ENCODE data around the gene ATR. TPM values are rescaled to one million over a fixed set of nuclear protein-coding genes. Genes with fewer than 3 reads are reported as not detected.

The ATR gene
- total and polyA plus RNA-seq, 9 of the 15 experiments (the other 6 are each of a cell fraction or from before 2014, with no cell fraction given) = 18.0 to 37.8 (median 23.2) TPM

DNA sequence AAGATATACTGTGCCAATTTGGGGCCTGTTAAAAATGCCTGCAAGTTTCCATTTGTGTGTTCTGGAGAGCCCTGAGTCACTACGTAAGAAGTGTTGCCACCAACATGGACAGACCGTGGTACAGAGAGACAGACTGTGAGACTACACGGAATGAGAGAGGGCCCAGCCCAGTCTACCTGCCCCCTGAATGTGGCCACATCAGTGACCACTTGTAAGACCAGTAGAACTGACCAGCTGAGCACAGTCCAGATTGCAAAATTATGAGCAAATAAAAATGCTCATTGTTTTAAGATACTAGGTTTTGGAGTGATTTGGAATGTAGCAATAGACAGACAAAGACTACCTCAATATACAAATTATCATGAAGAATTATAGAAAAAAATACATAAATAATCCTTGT lies 42.0 kb downstream of the ATR start:
- ChIA-PET CTCF (ENCODE audit: low intra/inter-chr PET ratio) (no interaction called here), POLR2A (no interaction called here)
- DNase-seq (ENCODE audit: extremely low read depth in 1 of 4, low spot score in 3 of 4) = no peak
- H3K27me3 ChIP-seq (ENCODE audit: control insufficient read depth in 2 of 2, insufficient read depth in 2 of 2, low read length in 2 of 2) = no peaks in the 10 kb centered on the region
- peaks cover 70% of the 10 kb centered on the region for H3K36me3 ChIP-seq (ENCODE audit: control insufficient read depth, insufficient read depth, low read length)
- BruUV-seq (replicated peaks) = no TSS peak
- H3K9me3 ChIP-seq (replicated peaks; ENCODE audit: control insufficient read depth, insufficient read depth, low read depth, low read length) = no peaks in the 10 kb centered on the region
- intact Hi-C loops (cut with micrococcal nuclease) (no loop called here), in situ Hi-C loops (cut with MboI) (no loop called here)
- H2AFZ ChIP-seq (ENCODE audit: low read depth, low read length) = no peak overlapping the region
- no peak for ATAC-seq
- no peak overlapping the region for H3K9ac ChIP-seq (ENCODE audit: insufficient read depth in 1 of 2, low read depth in 2 of 2, low read length in 2 of 2)
- no peak for FAIRE-seq
- H3K79me2 ChIP-seq (ENCODE audit: control insufficient read depth, insufficient read depth, low read length) = no peaks in the 10 kb centered on the region
- H3K9me1 ChIP-seq (ENCODE audit: control insufficient read depth, insufficient read depth, low read length) = no peaks in the 10 kb centered on the region
- no peak overlapping the region for H3K27ac ChIP-seq (ENCODE audit: extremely low read depth, low read depth, low read length)
- TF ChIP-seq, protein P1, sequence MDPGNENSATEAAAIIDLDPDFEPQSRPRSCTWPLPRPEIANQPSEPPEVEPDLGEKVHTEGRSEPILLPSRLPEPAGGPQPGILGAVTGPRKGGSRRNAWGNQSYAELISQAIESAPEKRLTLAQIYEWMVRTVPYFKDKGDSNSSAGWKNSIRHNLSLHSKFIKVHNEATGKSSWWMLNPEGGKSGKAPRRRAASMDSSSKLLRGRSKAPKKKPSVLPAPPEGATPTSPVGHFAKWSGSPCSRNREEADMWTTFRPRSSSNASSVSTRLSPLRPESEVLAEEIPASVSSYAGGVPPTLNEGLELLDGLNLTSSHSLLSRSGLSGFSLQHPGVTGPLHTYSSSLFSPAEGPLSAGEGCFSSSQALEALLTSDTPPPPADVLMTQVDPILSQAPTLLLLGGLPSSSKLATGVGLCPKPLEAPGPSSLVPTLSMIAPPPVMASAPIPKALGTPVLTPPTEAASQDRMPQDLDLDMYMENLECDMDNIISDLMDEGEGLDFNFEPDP (CRISPR knock-in tag; IDR thresholded peaks at IDR 0.05) = no peak
- TF ChIP-seq, protein P2, sequence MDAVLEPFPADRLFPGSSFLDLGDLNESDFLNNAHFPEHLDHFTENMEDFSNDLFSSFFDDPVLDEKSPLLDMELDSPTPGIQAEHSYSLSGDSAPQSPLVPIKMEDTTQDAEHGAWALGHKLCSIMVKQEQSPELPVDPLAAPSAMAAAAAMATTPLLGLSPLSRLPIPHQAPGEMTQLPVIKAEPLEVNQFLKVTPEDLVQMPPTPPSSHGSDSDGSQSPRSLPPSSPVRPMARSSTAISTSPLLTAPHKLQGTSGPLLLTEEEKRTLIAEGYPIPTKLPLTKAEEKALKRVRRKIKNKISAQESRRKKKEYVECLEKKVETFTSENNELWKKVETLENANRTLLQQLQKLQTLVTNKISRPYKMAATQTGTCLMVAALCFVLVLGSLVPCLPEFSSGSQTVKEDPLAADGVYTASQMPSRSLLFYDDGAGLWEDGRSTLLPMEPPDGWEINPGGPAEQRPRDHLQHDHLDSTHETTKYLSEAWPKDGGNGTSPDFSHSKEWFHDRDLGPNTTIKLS (IDR thresholded peaks at IDR 0.05; ENCODE audit: borderline replicate concordance, low read depth) = no peak
- TF ChIP-seq SREBF2 (CRISPR knock-in tag; IDR thresholded peaks at IDR 0.05) (no peak), GATA2 (CRISPR knock-in tag; IDR thresholded peaks at IDR 0.05) (no peak), ZBTB1 (CRISPR knock-in tag; IDR thresholded peaks at IDR 0.05; ENCODE audit: borderline replicate concordance, low read depth) (no peak)
- TF ChIP-seq, protein P3, sequence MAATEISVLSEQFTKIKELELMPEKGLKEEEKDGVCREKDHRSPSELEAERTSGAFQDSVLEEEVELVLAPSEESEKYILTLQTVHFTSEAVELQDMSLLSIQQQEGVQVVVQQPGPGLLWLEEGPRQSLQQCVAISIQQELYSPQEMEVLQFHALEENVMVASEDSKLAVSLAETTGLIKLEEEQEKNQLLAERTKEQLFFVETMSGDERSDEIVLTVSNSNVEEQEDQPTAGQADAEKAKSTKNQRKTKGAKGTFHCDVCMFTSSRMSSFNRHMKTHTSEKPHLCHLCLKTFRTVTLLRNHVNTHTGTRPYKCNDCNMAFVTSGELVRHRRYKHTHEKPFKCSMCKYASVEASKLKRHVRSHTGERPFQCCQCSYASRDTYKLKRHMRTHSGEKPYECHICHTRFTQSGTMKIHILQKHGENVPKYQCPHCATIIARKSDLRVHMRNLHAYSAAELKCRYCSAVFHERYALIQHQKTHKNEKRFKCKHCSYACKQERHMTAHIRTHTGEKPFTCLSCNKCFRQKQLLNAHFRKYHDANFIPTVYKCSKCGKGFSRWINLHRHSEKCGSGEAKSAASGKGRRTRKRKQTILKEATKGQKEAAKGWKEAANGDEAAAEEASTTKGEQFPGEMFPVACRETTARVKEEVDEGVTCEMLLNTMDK (IDR thresholded peaks at IDR 0.05; ENCODE audit: borderline replicate concordance, insufficient read depth, low read depth, low read length, poor library complexity, severe bottlenecking) = no peak
- H3K4me1 ChIP-seq (replicated peaks in 1 of 2; ENCODE audit: control insufficient read depth in 2 of 2, insufficient read depth in 2 of 2, low read length in 2 of 2) = no peaks in the 10 kb centered on the region
- H3K4me2 ChIP-seq (ENCODE audit: insufficient read depth, low read length) = no peak overlapping the region
- no peak overlapping the region for H3K4me3 ChIP-seq
- 92% methylated on average over 3 of the region's 3 CpGs for WGBS (ENCODE audit: insufficient coverage, low coverage, missing lambda C conversion rate)
- H4K20me1 ChIP-seq (replicated peaks; ENCODE audit: control insufficient read depth, insufficient read depth, low read length) = no peaks in the 10 kb centered on the region
